ENCODE results near the gene KRCC1. TPM values are rescaled to one million over a fixed set of nuclear protein-coding genes. Genes with fewer than 3 reads are reported as not detected.

KRCC1 gene
- total RNA-seq, 2 experiments from 2014 or later = 3.0 to 3.2 TPM

- no peak for ATAC-seq (ENCODE audit: poor library complexity)
- peaks cover 58% of the 10 kb centered on the region for H3K4me1 Mint-ChIP-seq (ENCODE audit: low read depth)
- intact Hi-C loops (cut with DNase I, micrococcal nuclease) = loop anchor here (2.0 to 10.0 kb wide), 4 partner anchors 38 to 1950 kb away; partner anchors contain the start of genes IMMT (in 1 of the 2), MRPL35 (in 1 of the 2), POLR1A (in 1 of the 2) and PTCD3 (in 1 of the 2)
- no peak for TF ChIP-seq CTCF (IDR thresholded peaks at IDR 0.05)
- peaks cover 18% of the 10 kb centered on the region for H3K4me1 ChIP-seq (ENCODE audit: insufficient read depth, low read length)
- H3K4me3 Mint-ChIP-seq = peak overlapping the region; percentile 96
- peak in 4 of 14 experiments; percentile 4 to 39 (median 16) for DNase-seq
- peaks cover 21% of the 10 kb centered on the region for H3K36me3 Mint-ChIP-seq (ENCODE audit: low read depth)
- H3K27ac Mint-ChIP-seq = peak overlapping the region; percentile 93
- H3K27ac ChIP-seq (ENCODE audit: low read depth in 1 of 2, low read length in 2 of 2) = peak overlapping the region; percentile 90 to 97
- H3K9me3 ChIP-seq (ENCODE audit: control insufficient read depth in 1 of 2, insufficient read depth in 1 of 2, low read length in 2 of 2) = no peaks in the 10 kb centered on the region
- H3K9me3 Mint-ChIP-seq = no peaks in the 10 kb centered on the region
- no peaks in the 10 kb centered on the region for H3K27me3 Mint-ChIP-seq
- no peaks in the 10 kb centered on the region for H3K27me3 ChIP-seq (ENCODE audit: control insufficient read depth in 1 of 2, insufficient read depth in 2 of 2, low read length in 2 of 2)
- ChIA-PET POLR2A (interaction anchor here (0.6 to 2.0 kb wide), 7 partner anchors 9 to 573 kb away, joined by 3 to 6 read pairs (median 3); partner anchors contain the start of gene RNU2-63P), CTCF (interaction anchor here (0.9 kb wide), 1 partner anchor 105 kb away, joined by 4 read pairs; no protein-coding TSS in a partner anchor)
- H3K4me3 ChIP-seq (ENCODE audit: low read length) = peak overlapping the region; percentile 89
- peaks cover 2% of the 10 kb centered on the region for H3K36me3 ChIP-seq (ENCODE audit: insufficient read depth, low read length)
These were observed 707 bp downstream of the KRCC1 start for GRCh38 chr2:88054782-88055370.

- Mint-ChIP-seq H3K36me3 (ENCODE audit: low read depth) (peaks cover 21% of the 10 kb centered on the region), H3K4me3 (peak overlapping the region; percentile 96), H3K4me1 (ENCODE audit: low read depth) (peaks cover 65% of the 10 kb centered on the region), H3K27me3 (no peaks in the 10 kb centered on the region), H3K27ac (peak overlapping the region; percentile 93), H3K9me3 (no peaks in the 10 kb centered on the region)
- intact Hi-C loops (cut with DNase I, micrococcal nuclease) = loop anchor here (2.0 to 10.0 kb wide), 4 partner anchors 37 to 1949 kb away; partner anchors contain the start of genes IMMT (in 1 of the 2), MRPL35 (in 1 of the 2), POLR1A (in 1 of the 2) and PTCD3 (in 1 of the 2)
- ChIA-PET CTCF (interaction anchor here (0.9 kb wide), 1 partner anchor 106 kb away, joined by 4 read pairs; no protein-coding TSS in a partner anchor), POLR2A (interaction anchor here (0.6 to 2.0 kb wide), 5 partner anchors 8 to 574 kb away, joined by 3 to 6 read pairs (median 3); partner anchors contain the start of gene RNU2-63P)
- no peak for TF ChIP-seq CTCF (IDR thresholded peaks at IDR 0.05)
- H3K4me3 ChIP-seq (ENCODE audit: low read length) = peak overlapping the region; percentile 89
- peak overlapping the region; percentile 90 to 97 for H3K27ac ChIP-seq (ENCODE audit: low read depth in 1 of 2, low read length in 2 of 2)
- H3K36me3 ChIP-seq (ENCODE audit: insufficient read depth, low read length) = peaks cover 2% of the 10 kb centered on the region
- no peaks in the 10 kb centered on the region for H3K27me3 ChIP-seq (ENCODE audit: control insufficient read depth in 1 of 2, insufficient read depth in 2 of 2, low read length in 2 of 2)
- no peak for ATAC-seq (ENCODE audit: poor library complexity)
- H3K4me1 ChIP-seq (ENCODE audit: insufficient read depth, low read length) = peaks cover 18% of the 10 kb centered on the region
- H3K9me3 ChIP-seq (ENCODE audit: control insufficient read depth in 1 of 2, insufficient read depth in 1 of 2, low read length in 2 of 2) = no peaks in the 10 kb centered on the region
- peak in 1 of 14 experiments; percentile 14 for DNase-seq
These were observed 1.4 kb downstream of the KRCC1 start for GRCh38 chr2:88053934-88054781.

GRCh38 chr2:88053296-88053695, 2.3 kb downstream of the KRCC1 start:
- ChIA-PET CTCF (no interaction called here), POLR2A (no interaction called here)
- Mint-ChIP-seq H3K4me3 (peak overlapping the region; percentile 96), H3K36me3 (ENCODE audit: low read depth) (peaks cover 29% of the 10 kb centered on the region), H3K4me1 (ENCODE audit: low read depth) (peaks cover 70% of the 10 kb centered on the region), H3K27me3 (no peaks in the 10 kb centered on the region), H3K27ac (peak overlapping the region; percentile 93), H3K9me3 (no peaks in the 10 kb centered on the region)
- intact Hi-C loops (cut with DNase I, micrococcal nuclease) = loop anchor here in 1 of 2 experiments (10.0 kb wide), 2 partner anchors 1858 to 1948 kb away; partner anchors contain the start of genes IMMT, MRPL35, POLR1A and PTCD3
- Histone ChIP-seq H3K27me3 (ENCODE audit: control insufficient read depth in 1 of 2, insufficient read depth in 2 of 2, low read length in 2 of 2) (no peaks in the 10 kb centered on the region), H3K36me3 (ENCODE audit: insufficient read depth, low read length) (peaks cover 2% of the 10 kb centered on the region), H3K27ac (ENCODE audit: low read depth in 1 of 2, low read length in 2 of 2) (no peak overlapping the region), H3K4me3 (ENCODE audit: low read length) (no peak overlapping the region), H3K4me1 (ENCODE audit: insufficient read depth, low read length) (peaks cover 18% of the 10 kb centered on the region), H3K9me3 (ENCODE audit: control insufficient read depth in 1 of 2, insufficient read depth in 1 of 2, low read length in 2 of 2) (no peaks in the 10 kb centered on the region)
- no peak for TF ChIP-seq CTCF (IDR thresholded peaks at IDR 0.05)
- DNase-seq (no peak), ATAC-seq (ENCODE audit: poor library complexity) (no peak)

Measured in CD4-positive, alpha-beta T cell (primary cell).